Psoas muscle (tissue), 8 donors: ENCODE results near the gene SMIM14. TPM values are rescaled to one million over a fixed set of nuclear protein-coding genes. Genes with fewer than 3 reads are reported as not detected.
A peak's percentile ranks its signal among the peaks of the same experiment; 100 is the strongest.

Source experiments
- ATAC-seq, 4 donors: fragments of 200-7000 bp; cut with Tn5 transposase; one replicate each; pipeline ENCODE4 v1.9.1; 2020; ENCODE audit warnings: moderate library complexity in 3 of 4, mild to moderate bottlenecking in 2 of 4
- DNase-seq, 2 donors: peaks; one replicate each; pipeline ENCODE4 v3.0.0-alpha.2; 2020
- H3K27ac ChIP-seq: fragments of 200-600 bp; one replicate; pipeline ENCODE4 v1.8.0; 2022
- H3K27me3 ChIP-seq, 3 donors: fragments of 200-600 bp in 1 of 3; one replicate each; pipeline versions ENCODE4 v1.6.1 to v1.8.0; 2013 to 2022; ENCODE audit warnings: low read length in 2 of 3, mild to moderate bottlenecking in 2 of 3, moderate library complexity in 1 of 3; ENCODE audit not compliant: insufficient read depth in 3 of 3
- H3K36me3 ChIP-seq, 2 donors: fragments of 200-600 bp in 1 of 2; one replicate each; pipeline versions ENCODE4 v1.6.1 to v1.8.0; 2013 to 2022; ENCODE audit warnings: low read depth in 1 of 2, mild to moderate bottlenecking in 1 of 2, moderate library complexity in 1 of 2; ENCODE audit not compliant: insufficient read depth in 1 of 2
- H3K4me1 ChIP-seq: fragments of 200-600 bp; one replicate; pipeline ENCODE4 v1.8.0; 2022
- H3K4me3 ChIP-seq: fragments of 200-600 bp; one replicate; pipeline ENCODE4 v1.8.0; 2022; ENCODE audit warnings: mild to moderate bottlenecking
- H3K9me3 ChIP-seq: fragments of 200-600 bp; one replicate; pipeline ENCODE4 v1.8.0; 2022
- CTCF ChIP-seq: fragments of 200-600 bp; IDR thresholded peaks from one replicate; pipeline ENCODE4 v1.8.0; 2022; ENCODE audit warnings: antibody characterized with exemption
- WGBS, 3 donors: extraction: QIAGEN DNeasy Blood & Tissue Kit; methylation state at CpG; one replicate each; pipeline versions ENCODE4 v1.1.6 to v1.1.7; 2013; 5-methylcytosine and 5-hydroxymethylcytosine counted together
- intact Hi-C, 2 donors: fragments of 100-400 bp; cut with DNase I; formaldehyde crosslinking; loops; one replicate each; pipeline versions ENCODE4 v1.11.0 to v1.14.2; 2022
- polyA plus RNA-seq, 3 donors: library from polyadenylated mRNA; stranded (reverse); fragments of 200-250 nt; gene quantifications; one replicate each; pipeline ENCODE4 v1.2.3, GENCODE V29; 2013
- total RNA-seq, 4 donors: library from RNA; stranded (reverse); fragmentation: NEBNext Ultra II Directional in 2 of 4; extraction: Animal tissue kit (Norgen Biotek cat#: 25700) in 2 of 4; gene quantifications; one replicate each; pipeline versions ENCODE4 v1.2.1 to v1.2.4, GENCODE V29; 2021 to 2023
- donor health status: healthy with polysubstance abuse.
- donor health status: DM: no; HTN: no; CAD: no; lungs with moderate emphysema.
- donor health status: Bipolar disorder and iron deficiency.
- donor health status: healthy.
- donor health status: DM: yes; HTN: yes; CAD: no.
- donor health status: DM: no; HTN: no; CAD: no.
- donor health status: DM: no; HTN: no; CAD: no.
- donor health status: DM: yes; HTN: yes; CAD: no.

Gene SMIM14
- total and polyA plus RNA-seq, 7 donors, result 2.2 to 8.4 (median 6.0) TPM

- TF ChIP-seq CTCF, result no peak
- Histone ChIP-seq H3K27ac (no peak overlapping the region), H3K27me3 (no peaks in the 10 kb centered on the region), H3K36me3 (peaks cover 0 to 21% of the 10 kb centered on the region in 2 donors), H3K4me3 (no peak overlapping the region), H3K9me3 (no peaks in the 10 kb centered on the region), H3K4me1 (no peaks in the 10 kb centered on the region)
- DNase-seq (no peak), ATAC-seq (no peak)
- intact Hi-C loops, result no loop called here
- WGBS, 3 donors, result 91 to 95% (median 92%) methylated on average over 3 of the region's 3 CpGs
Observed at GRCh38 chr4:39648213-39648612, 9.5 kb upstream of the SMIM14 start.

GRCh38 chr4:39642885-39643552 lies 4.4 kb upstream of the SMIM14 start:
- DNase-seq, result no peak
- no peak for TF ChIP-seq CTCF
- no peaks in the 10 kb centered on the region for H3K27me3 ChIP-seq
- intact Hi-C loops, result no loop called here
- no peak for ATAC-seq
- H3K27ac ChIP-seq, result no peak overlapping the region
- peaks cover 0 to 16% of the 10 kb centered on the region in 2 donors for H3K36me3 ChIP-seq
- H3K4me3 ChIP-seq, result no peak overlapping the region
- H3K4me1 ChIP-seq, result peaks cover 9% of the 10 kb centered on the region
- no peaks in the 10 kb centered on the region for H3K9me3 ChIP-seq
- WGBS, 3 donors, result 71 to 79% (median 79%) methylated on average over 4 of the region's 4 CpGs

DNA sequence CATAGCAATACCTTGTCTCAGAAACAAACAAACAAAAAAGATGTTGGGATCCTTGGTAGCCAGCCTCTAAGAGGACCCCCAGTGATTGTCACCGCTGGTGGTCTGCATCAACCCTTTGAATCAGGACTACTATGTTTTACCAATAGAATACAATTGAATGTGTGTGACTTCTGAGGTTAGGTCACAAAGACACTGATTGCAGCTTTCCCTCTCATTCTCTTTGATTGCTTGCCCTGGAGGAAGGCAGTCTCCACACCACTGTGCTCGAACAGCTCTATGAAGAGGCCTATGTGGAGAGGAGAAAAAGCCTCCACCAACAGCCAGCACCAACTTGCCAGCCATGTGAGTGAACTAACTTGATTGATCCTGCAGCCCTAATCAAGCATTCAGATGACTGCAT lies 2.8 kb upstream of the SMIM14 start:
- Histone ChIP-seq H3K36me3 (peaks cover 0 to 13% of the 10 kb centered on the region in 2 donors), H3K27me3 (no peaks in the 10 kb centered on the region), H3K4me1 (peaks cover 12% of the 10 kb centered on the region), H3K9me3 (no peaks in the 10 kb centered on the region), H3K27ac (no peak overlapping the region), H3K4me3 (no peak overlapping the region)
- no peak for DNase-seq
- WGBS, 3 donors, result 78 to 84% (median 82%) methylated on average over 2 of the region's 2 CpGs
- TF ChIP-seq CTCF, result no peak
- no peak for ATAC-seq
- intact Hi-C loops, result no loop called here

GRCh38 chr4:39637586-39638353 lies 895 bp downstream of the SMIM14 start:
- Histone ChIP-seq H3K9me3 (no peaks in the 10 kb centered on the region), H3K27ac (peak overlapping the region; percentile 100), H3K27me3 (no peaks in the 10 kb centered on the region), H3K36me3 (peaks cover 0 to 21% of the 10 kb centered on the region in 2 donors), H3K4me3 (peak overlapping the region; percentile 99), H3K4me1 (peaks cover 32% of the 10 kb centered on the region)
- no peak for TF ChIP-seq CTCF
- DNase-seq, result peak; percentile 52 to 73
- 0 to 1% (median 1%) methylated on average over 29 of the region's 29 CpGs for WGBS, 3 donors
- intact Hi-C loops, result loop anchor here (2.0 to 5.0 kb wide), 4 partner anchors 110 to 340 kb away; partner anchors contain the start of genes UGDH (in 2 of the 2), LIAS (in 1 of the 2), PDS5A (in 1 of the 2) and RPL9 (in 1 of the 2)
- ATAC-seq, result peak; percentile 4 to 66 (median 51)
